ENCODE measurements around the gene KLC4.
A peak's percentile ranks its signal among the peaks of the same experiment; 100 is the strongest.

The KLC4 gene

DNA sequence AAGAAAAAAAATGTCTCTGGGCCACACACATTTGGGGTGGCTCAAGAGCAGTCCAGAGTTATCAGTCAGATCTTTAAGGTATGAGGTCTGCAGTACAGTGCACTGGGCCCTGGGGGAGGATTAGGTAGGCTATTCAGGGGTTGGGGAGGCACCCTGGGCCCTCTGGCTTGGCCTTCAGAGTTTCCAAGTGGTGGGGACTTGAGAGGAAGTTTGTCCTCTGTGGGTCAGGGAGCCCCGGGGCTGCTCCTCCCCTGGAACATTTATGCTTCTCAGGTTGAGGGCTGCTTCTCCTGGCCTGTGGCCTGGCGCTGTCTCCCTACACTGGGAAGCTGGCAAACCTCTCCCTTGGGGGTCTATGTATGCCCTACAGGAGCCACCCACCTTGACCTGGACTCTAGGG lies 62.7 kb downstream of the KLC4 start:
- DNase-seq, result no peak

DNA sequence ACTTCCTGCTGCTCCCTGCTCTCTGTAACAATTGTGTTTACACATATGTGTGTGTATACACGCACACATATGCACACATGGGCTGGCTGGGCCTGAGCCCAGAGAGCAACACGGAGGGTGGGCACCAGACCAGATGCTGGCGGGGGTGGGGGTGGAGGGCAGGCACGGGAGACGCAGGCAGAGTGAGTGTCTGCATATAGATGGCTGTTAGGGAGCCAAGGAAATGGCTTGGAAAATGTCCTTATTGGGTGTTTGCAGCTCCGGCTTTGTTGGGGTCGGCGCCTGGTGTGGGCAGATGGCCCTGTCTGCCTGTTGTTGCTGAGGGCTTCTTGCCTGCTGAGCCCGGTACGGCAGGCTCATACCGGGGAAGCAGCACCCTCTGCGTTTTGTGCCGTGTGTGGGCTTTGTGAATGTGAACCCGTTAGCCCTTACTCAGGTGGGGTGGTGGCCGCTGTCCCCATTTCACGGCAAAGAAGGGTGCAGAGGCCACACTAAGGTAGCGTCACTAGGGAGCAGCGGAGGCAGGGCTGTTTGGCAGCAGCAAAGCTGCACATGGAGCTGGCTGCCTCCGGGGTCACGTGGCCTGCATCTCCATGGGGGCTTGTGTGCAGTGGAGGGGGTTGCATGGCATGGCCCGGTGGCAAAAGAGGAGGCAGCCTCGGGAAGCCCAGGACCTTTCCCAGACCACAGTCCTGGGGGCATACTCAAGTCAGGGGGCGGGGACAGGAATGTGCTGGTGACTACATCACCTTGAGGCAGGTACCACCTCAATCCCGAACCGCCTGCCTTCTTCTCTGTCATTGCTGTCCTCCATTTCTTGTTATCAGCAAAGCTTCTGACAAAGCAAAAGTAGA lies 64.3 kb downstream of the KLC4 start:
- peak in 19 of 56 donors; percentile 2 to 40 (median 16) for DNase-seq

DNA sequence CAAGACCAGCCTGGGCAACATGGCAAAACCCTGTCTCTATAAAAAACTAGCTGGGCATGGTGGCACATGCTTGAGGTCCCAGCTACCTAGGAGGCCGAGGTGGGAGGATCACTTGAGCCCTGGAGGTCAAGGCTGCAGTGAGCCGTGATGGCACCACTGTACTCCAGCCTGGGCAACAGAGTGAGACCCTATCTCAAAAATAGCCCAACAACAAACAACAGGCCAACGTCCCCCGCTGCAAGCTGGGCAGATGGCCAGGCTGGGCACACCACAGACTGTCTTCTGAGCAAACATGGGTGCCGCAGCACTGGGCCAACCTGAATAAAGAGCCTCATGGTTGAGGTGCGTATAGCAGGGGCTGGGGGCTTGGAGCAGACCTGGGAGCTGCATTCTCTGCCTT lies 65.0 kb downstream of the KLC4 start:
- DNase-seq, result no peak
